ENCODE measurements around the gene HAPLN2. TPM values are rescaled to one million over a fixed set of nuclear protein-coding genes. Genes with fewer than 3 reads are reported as not detected.
A peak's percentile ranks its signal among the peaks of the same experiment; 100 is the strongest.

The HAPLN2 gene
- not detected in 2 replicates for total RNA-seq (ENCODE audit: low replicate concordance)

DNA sequence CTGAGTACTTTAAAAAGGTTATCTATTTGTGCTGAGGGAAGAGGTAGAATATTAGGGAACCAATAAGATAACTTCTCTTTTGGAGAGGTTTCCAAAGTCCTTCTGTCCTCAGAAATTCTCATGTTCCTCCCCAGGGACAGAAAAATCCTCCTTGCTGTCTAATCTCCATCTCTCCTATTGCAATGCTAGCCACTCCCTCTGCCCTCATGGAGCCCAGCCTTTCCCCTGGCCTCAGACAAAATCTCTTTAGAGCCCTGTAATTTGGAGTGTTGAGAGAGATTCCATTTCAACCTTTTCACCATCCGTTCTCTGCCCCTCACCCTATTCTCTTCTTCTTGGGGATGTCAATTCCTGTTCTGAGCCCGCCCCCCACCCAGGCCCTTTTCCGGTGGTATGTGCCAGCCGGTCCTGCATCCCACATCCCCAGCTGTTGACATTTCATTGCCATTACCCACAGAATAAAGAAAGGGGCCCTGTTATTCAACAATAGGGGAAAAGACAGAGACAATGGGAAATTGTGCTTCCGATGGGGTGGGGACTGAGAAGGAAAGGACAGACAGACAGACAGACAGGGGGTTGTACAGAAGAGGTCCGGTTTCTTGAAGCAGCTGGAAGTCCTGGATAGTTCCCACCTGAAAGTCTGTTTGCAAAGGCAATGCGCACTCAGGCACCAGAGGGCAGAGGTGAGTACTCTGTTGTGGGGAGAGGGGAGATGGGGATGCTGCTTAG lies at the start of gene HAPLN2:
Gene HAPLN2, plus strand, starts transcription at position 563 of the 729 bp plus-strand sequence. CDS start 4,076 bp downstream, outside the sequence.
- DNase-seq (ENCODE audit: low read depth), result no peak
- no peak within 1 kb of the TSS for H3K4me3 ChIP-seq (ENCODE audit: low read depth, low read length)
- TF ChIP-seq, protein P1, sequence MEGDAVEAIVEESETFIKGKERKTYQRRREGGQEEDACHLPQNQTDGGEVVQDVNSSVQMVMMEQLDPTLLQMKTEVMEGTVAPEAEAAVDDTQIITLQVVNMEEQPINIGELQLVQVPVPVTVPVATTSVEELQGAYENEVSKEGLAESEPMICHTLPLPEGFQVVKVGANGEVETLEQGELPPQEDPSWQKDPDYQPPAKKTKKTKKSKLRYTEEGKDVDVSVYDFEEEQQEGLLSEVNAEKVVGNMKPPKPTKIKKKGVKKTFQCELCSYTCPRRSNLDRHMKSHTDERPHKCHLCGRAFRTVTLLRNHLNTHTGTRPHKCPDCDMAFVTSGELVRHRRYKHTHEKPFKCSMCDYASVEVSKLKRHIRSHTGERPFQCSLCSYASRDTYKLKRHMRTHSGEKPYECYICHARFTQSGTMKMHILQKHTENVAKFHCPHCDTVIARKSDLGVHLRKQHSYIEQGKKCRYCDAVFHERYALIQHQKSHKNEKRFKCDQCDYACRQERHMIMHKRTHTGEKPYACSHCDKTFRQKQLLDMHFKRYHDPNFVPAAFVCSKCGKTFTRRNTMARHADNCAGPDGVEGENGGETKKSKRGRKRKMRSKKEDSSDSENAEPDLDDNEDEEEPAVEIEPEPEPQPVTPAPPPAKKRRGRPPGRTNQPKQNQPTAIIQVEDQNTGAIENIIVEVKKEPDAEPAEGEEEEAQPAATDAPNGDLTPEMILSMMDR (IDR thresholded peaks at IDR 0.05; ENCODE audit: insufficient read depth, low read length), result peak; percentile 43

GRCh38 chr1:156571261-156571852 lies 47.9 kb upstream of the HAPLN2 start:
- peak; percentile 86 for DNase-seq (ENCODE audit: low read depth)
- peak overlapping the region; percentile 79 for H3K4me3 ChIP-seq (ENCODE audit: low read depth, low read length)
- TF ChIP-seq, protein P1 (IDR thresholded peaks at IDR 0.05; ENCODE audit: insufficient read depth, low read length), result no peak

DNA sequence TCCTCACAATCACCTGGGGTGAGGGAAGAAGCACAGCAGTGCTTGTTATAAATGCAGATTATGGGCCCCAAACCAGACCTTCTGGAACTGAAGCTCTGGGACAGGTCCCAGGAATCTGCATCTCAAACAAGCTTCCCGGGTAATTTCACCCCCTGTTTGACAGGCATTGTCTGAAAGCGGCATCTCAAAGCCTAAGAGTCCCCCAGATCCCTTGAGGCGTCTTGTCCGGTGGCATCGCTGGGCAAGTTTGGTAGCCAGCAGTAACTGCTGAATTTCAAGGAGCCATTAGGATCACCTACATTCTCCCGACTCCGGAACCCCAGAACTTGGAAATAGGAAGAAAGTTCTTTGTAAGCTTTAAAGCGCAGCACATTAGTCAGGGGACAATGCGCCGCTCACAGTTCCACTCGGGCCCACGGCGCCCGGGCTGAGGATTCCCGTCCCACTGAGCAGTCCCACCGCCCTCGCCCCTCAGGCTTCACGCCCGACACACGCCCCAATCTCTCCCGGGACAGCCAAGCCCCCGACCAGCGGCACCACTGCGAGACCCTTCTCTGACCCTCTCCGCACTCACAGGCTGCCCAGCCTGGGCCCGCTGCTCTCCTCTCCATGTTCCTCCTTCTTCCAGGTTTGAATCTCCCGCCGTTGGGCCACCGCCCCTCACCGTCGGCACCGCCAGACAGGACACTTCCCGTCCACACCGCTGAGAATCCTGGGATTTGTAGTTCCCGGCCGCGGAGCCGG lies 47.1 kb upstream of the HAPLN2 start, which contains the start of gene IQGAP3:
Gene IQGAP3, minus strand, starts transcription at position 647 of the 744 bp plus-strand sequence. Its CDS starts 36 bp downstream, at position 611.
- DNase-seq (ENCODE audit: low read depth), result peak; percentile 77
- H3K4me3 ChIP-seq (ENCODE audit: low read depth, low read length), result peak within 1 kb of the TSS; percentile 79
- TF ChIP-seq, protein P1 (IDR thresholded peaks at IDR 0.05; ENCODE audit: insufficient read depth, low read length), result no peak

DNA sequence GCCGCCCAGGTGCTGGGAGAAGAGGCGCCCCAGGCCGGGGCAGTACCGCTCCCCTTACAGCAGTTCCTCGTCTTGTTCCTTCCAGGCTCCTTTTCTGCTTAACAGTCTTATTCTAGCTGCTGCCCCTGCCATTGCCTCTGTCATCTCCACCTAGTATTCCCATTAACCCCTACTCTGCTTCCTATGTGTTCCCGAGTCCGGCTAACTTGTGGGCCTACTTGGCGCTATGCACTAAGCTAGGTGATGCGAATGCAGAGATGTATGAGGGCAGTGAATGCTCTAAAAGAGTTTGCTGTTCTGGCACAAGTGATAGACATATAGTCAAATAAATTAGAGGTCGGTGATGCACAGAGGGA lies 46.6 kb upstream of the HAPLN2 start:
- peak overlapping the region; percentile 79 for H3K4me3 ChIP-seq (ENCODE audit: low read depth, low read length)
- TF ChIP-seq, protein P1 (IDR thresholded peaks at IDR 0.05; ENCODE audit: insufficient read depth, low read length), result no peak
- no peak for DNase-seq (ENCODE audit: low read depth)

DNA sequence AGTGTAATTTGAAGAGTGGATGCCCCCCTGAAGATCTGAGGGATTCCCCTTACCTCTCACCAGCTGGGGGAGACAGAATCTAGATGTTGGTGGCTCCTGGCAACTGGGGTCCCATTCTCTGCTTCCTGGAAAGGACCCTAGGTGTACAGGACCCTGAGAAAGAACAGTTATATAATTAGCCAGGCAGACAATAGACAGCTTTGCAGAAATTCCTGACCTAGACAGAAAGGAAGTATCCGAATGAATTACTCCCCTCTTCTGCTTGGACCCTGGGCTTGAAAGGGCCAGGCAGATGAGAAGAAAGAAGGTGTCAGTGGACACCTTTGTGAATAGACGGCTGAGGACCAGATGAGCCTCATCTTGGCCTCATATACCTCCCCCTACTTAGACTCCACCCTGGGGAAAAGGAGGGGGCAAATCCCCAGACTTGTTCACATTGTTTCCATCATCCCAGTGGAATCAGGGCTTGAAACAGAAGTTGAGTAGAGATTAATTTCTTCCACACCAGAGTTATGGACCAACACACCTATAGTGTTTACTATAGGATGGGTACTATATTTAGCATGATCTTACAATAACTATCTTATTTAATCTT lies 45.1 kb upstream of the HAPLN2 start:
- no peak overlapping the region for H3K4me3 ChIP-seq (ENCODE audit: low read depth, low read length)
- DNase-seq (ENCODE audit: low read depth), result no peak
- TF ChIP-seq, protein P1 (IDR thresholded peaks at IDR 0.05; ENCODE audit: insufficient read depth, low read length), result no peak

DNA sequence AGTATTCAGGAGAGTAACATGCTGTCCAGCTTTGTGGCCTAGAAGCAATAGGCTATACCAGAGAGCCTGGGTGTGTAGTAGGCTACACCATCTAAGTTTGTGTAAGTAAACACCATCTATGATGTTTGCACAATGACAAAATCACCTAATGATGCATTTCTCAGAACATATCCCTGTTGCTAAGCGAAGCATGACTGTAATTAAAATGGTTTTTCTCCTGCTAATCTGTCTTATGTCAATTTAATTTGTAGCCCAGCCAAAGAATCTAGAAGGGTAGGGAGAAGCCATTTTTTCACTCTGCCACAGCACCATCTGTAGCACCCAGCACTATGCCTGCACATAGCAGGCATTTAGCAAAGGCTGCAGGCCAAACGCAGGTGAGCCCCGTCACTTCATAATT lies 41.7 kb upstream of the HAPLN2 start:
- DNase-seq (ENCODE audit: low read depth), result no peak
- TF ChIP-seq, protein P1 (IDR thresholded peaks at IDR 0.05; ENCODE audit: insufficient read depth, low read length), result no peak
- H3K4me3 ChIP-seq (ENCODE audit: low read depth, low read length), result no peak overlapping the region

Data from fibroblast of the aortic adventitia (primary cell).